Liver (tissue), 9 donors: ENCODE data around the gene OTOR. TPM values are rescaled to one million over a fixed set of nuclear protein-coding genes. Genes with fewer than 3 reads are reported as not detected.

Experiments
- DNase-seq: peaks from one replicate; pipeline ENCODE4 v3.0.0-alpha.2; 2017; ENCODE audit warnings: low spot score
- H3K27ac ChIP-seq, 2 donors: one replicate each; pipeline ENCODE4 v1.7.0; 2013; ENCODE audit warnings: inconsistent platforms in 2 of 2, low read length in 2 of 2, control low read depth in 1 of 2, low read depth in 1 of 2, mild to moderate bottlenecking in 1 of 2
- H3K27me3 ChIP-seq, 4 donors: one replicate each; pipeline versions ENCODE4 v1.6.1 to v1.7.0; 2013; ENCODE audit warnings: low read length in 3 of 4, inconsistent platforms in 1 of 4, mild to moderate bottlenecking in 1 of 4, moderate library complexity in 1 of 4; ENCODE audit not compliant: control insufficient read depth in 4 of 4, insufficient read depth in 4 of 4
- H3K36me3 ChIP-seq, 4 donors: one replicate each; pipeline versions ENCODE4 v1.6.1 to v1.7.0; 2013; ENCODE audit warnings: low read length in 3 of 4, mild to moderate bottlenecking in 3 of 4, low read depth in 1 of 4, moderate library complexity in 1 of 4; ENCODE audit not compliant: control insufficient read depth in 4 of 4, insufficient read depth in 3 of 4
- H3K4me1 ChIP-seq, 4 donors: one replicate each; pipeline versions ENCODE4 v1.6.1 to v1.7.0; 2013; ENCODE audit warnings: low read length in 3 of 4, mild to moderate bottlenecking in 3 of 4, moderate library complexity in 1 of 4; ENCODE audit not compliant: control insufficient read depth in 4 of 4, insufficient read depth in 4 of 4
- H3K4me3 ChIP-seq, 3 donors: one replicate each; pipeline versions ENCODE4 v1.6.1 to v1.7.0; 2013; ENCODE audit warnings: low read length in 3 of 3, control low read depth in 1 of 3, low read depth in 1 of 3, mild to moderate bottlenecking in 1 of 3
- H3K9ac ChIP-seq, 2 donors: one replicate each; pipeline ENCODE4 v1.7.0; 2013; ENCODE audit warnings: low read length in 2 of 2, mild to moderate bottlenecking in 2 of 2, moderate library complexity in 2 of 2, control low read depth in 1 of 2, low read depth in 1 of 2
- H3K9me3 ChIP-seq, 4 donors: one replicate each; pipeline versions ENCODE4 v1.6.1 to v1.7.0; 2013; ENCODE audit warnings: low read length in 3 of 4; ENCODE audit not compliant: control insufficient read depth in 4 of 4
- EGR1 ChIP-seq, 2 donors: IDR thresholded peaks; 2 replicates each; pipeline ENCODE4 v1.6.1; 2016 to 2018; ENCODE audit warnings: antibody characterized with exemption in 2 of 2, low read depth in 2 of 2
- FOXA1 ChIP-seq: IDR thresholded peaks from 2 replicates; pipeline ENCODE4 v1.6.1; 2016; ENCODE audit warnings: antibody characterized with exemption
- FOXA2 ChIP-seq: IDR thresholded peaks from 2 replicates; pipeline ENCODE4 v1.6.1; 2016; ENCODE audit warnings: antibody characterized with exemption
- GABPA ChIP-seq, 2 donors: IDR thresholded peaks in 1 of 2; conservative IDR thresholded peaks in 1 of 2; 2 replicates each; pipeline ENCODE4 v1.6.1; 2016; ENCODE audit warnings: antibody characterized with exemption in 2 of 2, mild to moderate bottlenecking in 1 of 2, moderate library complexity in 1 of 2
- HNF4A ChIP-seq, 2 donors: conservative IDR thresholded peaks; 2 replicates each; pipeline ENCODE4 v1.6.1; 2016; ENCODE audit warnings: antibody characterized with exemption in 2 of 2, mild to moderate bottlenecking in 2 of 2
- HNF4G ChIP-seq: IDR thresholded peaks from 2 replicates; pipeline ENCODE4 v1.6.1; 2016; ENCODE audit warnings: antibody characterized with exemption
- JUND ChIP-seq, 2 donors: IDR thresholded peaks; 2 replicates each; pipeline ENCODE4 v1.6.1; 2016; ENCODE audit warnings: antibody characterized with exemption in 2 of 2
- NR2F2 ChIP-seq: IDR thresholded peaks from 2 replicates; pipeline ENCODE4 v1.6.1; 2016; ENCODE audit warnings: antibody characterized with exemption
- RAD21 ChIP-seq, 2 donors: IDR thresholded peaks; 2 replicates each; pipeline ENCODE4 v1.6.1; 2016; ENCODE audit warnings: antibody characterized with exemption in 2 of 2, mild to moderate bottlenecking in 2 of 2
- RXRA ChIP-seq, 2 donors: IDR thresholded peaks; 2 replicates each; pipeline ENCODE4 v1.6.1; 2017 to 2018; ENCODE audit warnings: antibody characterized with exemption in 2 of 2, mild to moderate bottlenecking in 1 of 2
- SP1 ChIP-seq: IDR thresholded peaks from 2 replicates; pipeline ENCODE4 v1.6.1; 2018; ENCODE audit warnings: antibody characterized with exemption, mild to moderate bottlenecking
- TAF1 ChIP-seq: conservative IDR thresholded peaks from 2 replicates; pipeline ENCODE4 v1.6.1; 2016; ENCODE audit warnings: antibody characterized with exemption, mild to moderate bottlenecking
- YY1 ChIP-seq: IDR thresholded peaks from 2 replicates; pipeline ENCODE4 v1.6.1; 2016; ENCODE audit warnings: antibody characterized with exemption, mild to moderate bottlenecking
- WGBS: extraction: QIAGEN DNeasy Blood & Tissue Kit; methylation state at CpG from one replicate; pipeline ENCODE4 v1.1.7; 2013; 5-methylcytosine and 5-hydroxymethylcytosine counted together
- polyA plus RNA-seq, 2 donors: library from polyadenylated mRNA; stranded (reverse) in 1 of 2; unstranded in 1 of 2; fragments of 200-250 nt in 1 of 2; fragments of >200 nt in 1 of 2; fragmentation: Nextera tagmentation in 1 of 2; extraction: Ambion mirVana in 1 of 2; gene quantifications; one replicate each; pipeline versions ENCODE4 v1.2.1 to v1.2.3, GENCODE V29; 2013 to 2015
- total RNA-seq, 2 donors: library from RNA; depleted of rRNA; stranded (reverse); fragments of >200 nt; gene quantifications; one replicate each; pipeline ENCODE4 v1.2.3, GENCODE V29; 2014
- TF ChIP-seq, protein P1 (sequence below): IDR thresholded peaks from 2 replicates; pipeline ENCODE4 v1.6.1; 2016; ENCODE audit warnings: antibody characterized with exemption, mild to moderate bottlenecking
- TF ChIP-seq, protein P2 (sequence below): IDR thresholded peaks from 2 replicates; pipeline ENCODE4 v1.6.1; 2016; ENCODE audit warnings: antibody characterized with exemption
- TF ChIP-seq, protein P3 (sequence below): fragments of 150-350 bp; IDR thresholded peaks from 2 replicates; pipeline ENCODE4 v1.5.1; 2017; ENCODE audit warnings: improper control_type of control experiment, low read depth, low read length; ENCODE audit not compliant: missing input control
- TF ChIP-seq, protein P4 (sequence below): IDR thresholded peaks from 2 replicates; pipeline ENCODE4 v1.6.1; 2016; ENCODE audit warnings: antibody characterized with exemption
- TF ChIP-seq, protein P5 (sequence below): IDR thresholded peaks from 2 replicates; pipeline ENCODE4 v1.6.1; 2016; ENCODE audit warnings: antibody characterized with exemption
- donor health status: healthy.
- donor health status: healthy.
- donor health status: healthy.
- donor health status: healthy.
- donor health status: healthy.

The OTOR gene
- total and polyA plus RNA-seq, 4 donors: not detected

DNA sequence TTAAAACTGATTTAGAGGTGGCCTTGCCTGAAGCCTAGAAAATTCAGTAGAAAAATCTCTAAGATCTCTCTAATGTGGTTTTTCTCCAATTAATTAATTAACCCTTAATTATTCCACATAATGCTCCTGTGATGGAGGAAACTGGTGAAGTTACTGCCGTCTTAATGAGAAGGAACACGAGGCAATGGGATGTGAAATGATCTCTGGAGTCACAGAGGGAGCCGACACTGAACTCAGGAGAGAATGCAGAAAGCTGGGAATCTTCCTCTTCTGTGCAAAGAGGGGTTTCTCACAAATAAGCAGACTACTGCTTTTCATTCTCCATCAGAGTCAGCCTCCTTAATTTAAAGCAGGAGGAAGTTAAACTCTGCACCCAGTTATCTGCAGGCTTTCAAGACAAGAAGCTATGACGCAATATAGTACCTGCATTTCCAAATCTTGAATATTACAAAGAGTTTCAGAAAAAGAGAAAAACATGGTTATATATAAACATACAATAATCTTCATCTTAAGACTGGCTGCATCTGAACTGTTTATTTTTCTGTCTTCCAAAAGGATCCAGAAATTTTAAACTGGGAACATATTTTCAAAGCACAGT is 36.4 kb upstream of the OTOR start:
- no peaks in the 10 kb centered on the region for H3K4me1 ChIP-seq
- H3K4me3 ChIP-seq: no peak overlapping the region
- no peak for DNase-seq
- H3K9ac ChIP-seq: no peak overlapping the region
- 76% methylated on average over 4 of the region's 4 CpGs for WGBS
- H3K27me3 ChIP-seq: peaks cover 0 to 10% (median 0%) of the 10 kb centered on the region in 4 donors
- no peak overlapping the region for H3K27ac ChIP-seq
- H3K36me3 ChIP-seq: no peaks in the 10 kb centered on the region
- H3K9me3 ChIP-seq: no peaks in the 10 kb centered on the region
- TF ChIP-seq EGR1 (IDR thresholded peaks at IDR 0.05; ENCODE audit: low read depth in 2 of 2) (no peak), YY1 (no peak), RXRA (IDR thresholded peaks at IDR 0.05) (no peak), SP1 (no peak), RAD21 (IDR thresholded peaks at IDR 0.05) (no peak), FOXA2 (no peak), GABPA (IDR thresholded peaks at IDR 0.05 in 1 of 2, conservative IDR thresholded peaks at IDR 0.05 in 1 of 2) (no peak), HNF4G (no peak), JUND (IDR thresholded peaks at IDR 0.05) (no peak), NR2F2 (no peak)
- TF ChIP-seq, protein P1, sequence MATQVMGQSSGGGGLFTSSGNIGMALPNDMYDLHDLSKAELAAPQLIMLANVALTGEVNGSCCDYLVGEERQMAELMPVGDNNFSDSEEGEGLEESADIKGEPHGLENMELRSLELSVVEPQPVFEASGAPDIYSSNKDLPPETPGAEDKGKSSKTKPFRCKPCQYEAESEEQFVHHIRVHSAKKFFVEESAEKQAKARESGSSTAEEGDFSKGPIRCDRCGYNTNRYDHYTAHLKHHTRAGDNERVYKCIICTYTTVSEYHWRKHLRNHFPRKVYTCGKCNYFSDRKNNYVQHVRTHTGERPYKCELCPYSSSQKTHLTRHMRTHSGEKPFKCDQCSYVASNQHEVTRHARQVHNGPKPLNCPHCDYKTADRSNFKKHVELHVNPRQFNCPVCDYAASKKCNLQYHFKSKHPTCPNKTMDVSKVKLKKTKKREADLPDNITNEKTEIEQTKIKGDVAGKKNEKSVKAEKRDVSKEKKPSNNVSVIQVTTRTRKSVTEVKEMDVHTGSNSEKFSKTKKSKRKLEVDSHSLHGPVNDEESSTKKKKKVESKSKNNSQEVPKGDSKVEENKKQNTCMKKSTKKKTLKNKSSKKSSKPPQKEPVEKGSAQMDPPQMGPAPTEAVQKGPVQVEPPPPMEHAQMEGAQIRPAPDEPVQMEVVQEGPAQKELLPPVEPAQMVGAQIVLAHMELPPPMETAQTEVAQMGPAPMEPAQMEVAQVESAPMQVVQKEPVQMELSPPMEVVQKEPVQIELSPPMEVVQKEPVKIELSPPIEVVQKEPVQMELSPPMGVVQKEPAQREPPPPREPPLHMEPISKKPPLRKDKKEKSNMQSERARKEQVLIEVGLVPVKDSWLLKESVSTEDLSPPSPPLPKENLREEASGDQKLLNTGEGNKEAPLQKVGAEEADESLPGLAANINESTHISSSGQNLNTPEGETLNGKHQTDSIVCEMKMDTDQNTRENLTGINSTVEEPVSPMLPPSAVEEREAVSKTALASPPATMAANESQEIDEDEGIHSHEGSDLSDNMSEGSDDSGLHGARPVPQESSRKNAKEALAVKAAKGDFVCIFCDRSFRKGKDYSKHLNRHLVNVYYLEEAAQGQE: no peak
- TF ChIP-seq, protein P2, sequence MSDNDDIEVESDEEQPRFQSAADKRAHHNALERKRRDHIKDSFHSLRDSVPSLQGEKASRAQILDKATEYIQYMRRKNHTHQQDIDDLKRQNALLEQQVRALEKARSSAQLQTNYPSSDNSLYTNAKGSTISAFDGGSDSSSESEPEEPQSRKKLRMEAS: no peak
- TF ChIP-seq, protein P3, sequence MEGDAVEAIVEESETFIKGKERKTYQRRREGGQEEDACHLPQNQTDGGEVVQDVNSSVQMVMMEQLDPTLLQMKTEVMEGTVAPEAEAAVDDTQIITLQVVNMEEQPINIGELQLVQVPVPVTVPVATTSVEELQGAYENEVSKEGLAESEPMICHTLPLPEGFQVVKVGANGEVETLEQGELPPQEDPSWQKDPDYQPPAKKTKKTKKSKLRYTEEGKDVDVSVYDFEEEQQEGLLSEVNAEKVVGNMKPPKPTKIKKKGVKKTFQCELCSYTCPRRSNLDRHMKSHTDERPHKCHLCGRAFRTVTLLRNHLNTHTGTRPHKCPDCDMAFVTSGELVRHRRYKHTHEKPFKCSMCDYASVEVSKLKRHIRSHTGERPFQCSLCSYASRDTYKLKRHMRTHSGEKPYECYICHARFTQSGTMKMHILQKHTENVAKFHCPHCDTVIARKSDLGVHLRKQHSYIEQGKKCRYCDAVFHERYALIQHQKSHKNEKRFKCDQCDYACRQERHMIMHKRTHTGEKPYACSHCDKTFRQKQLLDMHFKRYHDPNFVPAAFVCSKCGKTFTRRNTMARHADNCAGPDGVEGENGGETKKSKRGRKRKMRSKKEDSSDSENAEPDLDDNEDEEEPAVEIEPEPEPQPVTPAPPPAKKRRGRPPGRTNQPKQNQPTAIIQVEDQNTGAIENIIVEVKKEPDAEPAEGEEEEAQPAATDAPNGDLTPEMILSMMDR: no peak

DNA sequence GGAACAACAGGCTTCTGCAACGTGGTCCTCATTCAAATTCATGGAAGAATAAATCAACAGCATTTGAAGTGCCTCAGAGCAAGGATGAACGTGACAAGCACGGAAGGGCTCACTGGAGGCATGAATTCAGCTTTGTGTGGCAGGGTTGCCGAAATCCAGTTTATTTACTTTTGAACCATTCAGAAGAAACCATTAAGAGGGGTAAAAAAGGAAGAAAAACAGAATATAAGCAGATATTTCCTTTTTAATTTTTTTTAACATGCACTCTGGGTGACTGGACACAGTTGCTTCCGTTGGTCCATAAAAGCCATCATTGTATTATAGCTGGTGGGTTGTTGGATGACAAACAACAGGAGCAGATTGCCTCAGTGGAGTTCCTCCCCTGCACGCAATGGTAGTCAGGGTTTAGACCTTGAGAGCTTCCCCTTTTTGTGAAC is 35.6 kb upstream of the OTOR start:
- no peaks in the 10 kb centered on the region for H3K4me1 ChIP-seq
- H3K27me3 ChIP-seq: peaks cover 0 to 10% (median 0%) of the 10 kb centered on the region in 4 donors
- H3K27ac ChIP-seq: no peak overlapping the region
- H3K4me3 ChIP-seq: no peak overlapping the region
- H3K36me3 ChIP-seq: no peaks in the 10 kb centered on the region
- H3K9me3 ChIP-seq: no peaks in the 10 kb centered on the region
- WGBS: 60% methylated on average over 6 of the region's 6 CpGs
- H3K9ac ChIP-seq: no peak overlapping the region
- DNase-seq: no peak
- TF ChIP-seq FOXA1: no peak
- TF ChIP-seq, protein P2: no peak
- TF ChIP-seq HNF4A (conservative IDR thresholded peaks at IDR 0.05): no peak
- TF ChIP-seq YY1: no peak
- TF ChIP-seq, protein P1: no peak
- TF ChIP-seq, protein P4, sequence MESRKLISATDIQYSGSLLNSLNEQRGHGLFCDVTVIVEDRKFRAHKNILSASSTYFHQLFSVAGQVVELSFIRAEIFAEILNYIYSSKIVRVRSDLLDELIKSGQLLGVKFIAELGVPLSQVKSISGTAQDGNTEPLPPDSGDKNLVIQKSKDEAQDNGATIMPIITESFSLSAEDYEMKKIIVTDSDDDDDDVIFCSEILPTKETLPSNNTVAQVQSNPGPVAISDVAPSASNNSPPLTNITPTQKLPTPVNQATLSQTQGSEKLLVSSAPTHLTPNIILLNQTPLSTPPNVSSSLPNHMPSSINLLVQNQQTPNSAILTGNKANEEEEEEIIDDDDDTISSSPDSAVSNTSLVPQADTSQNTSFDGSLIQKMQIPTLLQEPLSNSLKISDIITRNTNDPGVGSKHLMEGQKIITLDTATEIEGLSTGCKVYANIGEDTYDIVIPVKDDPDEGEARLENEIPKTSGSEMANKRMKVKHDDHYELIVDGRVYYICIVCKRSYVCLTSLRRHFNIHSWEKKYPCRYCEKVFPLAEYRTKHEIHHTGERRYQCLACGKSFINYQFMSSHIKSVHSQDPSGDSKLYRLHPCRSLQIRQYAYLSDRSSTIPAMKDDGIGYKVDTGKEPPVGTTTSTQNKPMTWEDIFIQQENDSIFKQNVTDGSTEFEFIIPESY: no peak
- TF ChIP-seq TAF1: no peak
- TF ChIP-seq GABPA (IDR thresholded peaks at IDR 0.05 in 1 of 2, conservative IDR thresholded peaks at IDR 0.05 in 1 of 2): no peak
- no peak for TF ChIP-seq EGR1 (IDR thresholded peaks at IDR 0.05; ENCODE audit: low read depth in 2 of 2)
- TF ChIP-seq JUND (IDR thresholded peaks at IDR 0.05): no peak
- TF ChIP-seq, protein P5, sequence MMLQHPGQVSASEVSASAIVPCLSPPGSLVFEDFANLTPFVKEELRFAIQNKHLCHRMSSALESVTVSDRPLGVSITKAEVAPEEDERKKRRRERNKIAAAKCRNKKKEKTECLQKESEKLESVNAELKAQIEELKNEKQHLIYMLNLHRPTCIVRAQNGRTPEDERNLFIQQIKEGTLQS: no peak
- TF ChIP-seq HNF4G: no peak
